Osteoblast (primary cell): Measurements from ENCODE around the gene ECI2. TPM values are rescaled to one million over a fixed set of nuclear protein-coding genes. Genes with fewer than 3 reads are reported as not detected.

ENCODE experiments used
- DNase-seq: peaks from one replicate; pipeline ENCODE4 v3.0.0; 2011; ENCODE audit warnings: low spot score, mixed read lengths; ENCODE audit not compliant: insufficient read length; ENCODE audit errors: missing footprints
- H2AFZ ChIP-seq: 2 replicates; pipeline ENCODE4 v1.6.0; 2011; ENCODE audit warnings: mild to moderate bottlenecking, low read length
- H3K27ac ChIP-seq: 2 replicates; pipeline ENCODE4 v1.5.1; 2011; ENCODE audit warnings: mild to moderate bottlenecking, low read depth, low read length, moderate library complexity
- H3K27me3 ChIP-seq: 2 replicates; pipeline ENCODE4 v1.6.0; 2012; ENCODE audit warnings: mild to moderate bottlenecking, control low read depth, inconsistent platforms, low read length, moderate library complexity; ENCODE audit not compliant: insufficient read depth
- H3K36me3 ChIP-seq: 2 replicates; pipeline ENCODE4 v1.5.1; 2011; ENCODE audit warnings: mild to moderate bottlenecking, low read length, control low read depth, moderate library complexity; ENCODE audit not compliant: insufficient read depth
- H3K4me1 ChIP-seq: 2 replicates; pipeline ENCODE4 v1.5.1; 2011; ENCODE audit warnings: mild to moderate bottlenecking, low read length, control low read depth, moderate library complexity; ENCODE audit not compliant: insufficient read depth
- H3K4me2 ChIP-seq: 2 replicates; pipeline ENCODE4 v1.6.0; 2011; ENCODE audit warnings: mild to moderate bottlenecking, low read length; ENCODE audit not compliant: insufficient read depth
- H3K4me3 ChIP-seq: fragments of 200-600 bp; sonication (generic); 3 replicates; pipeline ENCODE4 v1.5.1; 2012; ENCODE audit warnings: mild to moderate bottlenecking, low read length, inconsistent platforms; ENCODE audit not compliant: insufficient read depth
- H3K79me2 ChIP-seq: 2 replicates; pipeline ENCODE4 v1.6.0; 2012; ENCODE audit warnings: mild to moderate bottlenecking, low read length, control low read depth, inconsistent platforms; ENCODE audit not compliant: insufficient read depth
- H3K9me3 ChIP-seq: 2 replicates; pipeline ENCODE4 v1.5.1; 2011; ENCODE audit warnings: low read depth, low read length, control low read depth
- H4K20me1 ChIP-seq: 2 replicates; pipeline ENCODE4 v1.6.0; 2012; ENCODE audit warnings: mild to moderate bottlenecking, low read length, control low read depth; ENCODE audit not compliant: insufficient read depth
- CTCF ChIP-seq: IDR thresholded peaks from 2 replicates; pipeline ENCODE4 v1.5.1; 2011; ENCODE audit warnings: mild to moderate bottlenecking, low read depth, low read length, moderate library complexity; ENCODE audit errors: extremely low read depth
- total RNA-seq: library from RNA; depleted of rRNA; stranded (reverse); fragments of >200 nt; gene quantifications from 2 replicates; pipeline ENCODE4 v1.2.3, GENCODE V29; 2012

The ECI2 gene
- total RNA-seq, 1 donor, result 76.0 TPM

- no peak overlapping the region for H2AFZ ChIP-seq
- H3K4me1 ChIP-seq, result peaks cover 3% of the 10 kb centered on the region
- H3K27me3 ChIP-seq, result no peaks in the 10 kb centered on the region
- H3K9me3 ChIP-seq, result peaks cover 3% of the 10 kb centered on the region
- H3K27ac ChIP-seq, result no peak overlapping the region
- H3K4me2 ChIP-seq, result no peak overlapping the region
- no peaks in the 10 kb centered on the region for H3K79me2 ChIP-seq
- H3K4me3 ChIP-seq, result no peak overlapping the region
- DNase-seq, result no peak
- H4K20me1 ChIP-seq, result no peaks in the 10 kb centered on the region
- no peaks in the 10 kb centered on the region for H3K36me3 ChIP-seq
- TF ChIP-seq CTCF, result no peak
Measured at GRCh38 chr6:4170297-4170696, 34.9 kb upstream of the ECI2 start.

- Histone ChIP-seq H4K20me1 (no peaks in the 10 kb centered on the region), H3K36me3 (no peaks in the 10 kb centered on the region), H3K79me2 (no peaks in the 10 kb centered on the region), H2AFZ (peak overlapping the region; percentile 1), H3K4me2 (peak overlapping the region; percentile 23), H3K27me3 (no peaks in the 10 kb centered on the region), H3K9me3 (peaks cover 3% of the 10 kb centered on the region), H3K4me3 (no peak overlapping the region), H3K27ac (no peak overlapping the region), H3K4me1 (peaks cover 3% of the 10 kb centered on the region)
- no peak for DNase-seq
- no peak for TF ChIP-seq CTCF
Measured at GRCh38 chr6:4169028-4169789, 33.8 kb upstream of the ECI2 start.

GRCh38 chr6:4167833-4168232 is 32.5 kb upstream of the ECI2 start:
- no peaks in the 10 kb centered on the region for H3K79me2 ChIP-seq
- H2AFZ ChIP-seq, result no peak overlapping the region
- no peak overlapping the region for H3K4me3 ChIP-seq
- no peak overlapping the region for H3K27ac ChIP-seq
- H3K36me3 ChIP-seq, result no peaks in the 10 kb centered on the region
- peaks cover 2% of the 10 kb centered on the region for H3K27me3 ChIP-seq
- no peaks in the 10 kb centered on the region for H4K20me1 ChIP-seq
- H3K9me3 ChIP-seq, result peaks cover 3% of the 10 kb centered on the region
- peaks cover 3% of the 10 kb centered on the region for H3K4me1 ChIP-seq
- no peak overlapping the region for H3K4me2 ChIP-seq
- no peak for TF ChIP-seq CTCF
- no peak for DNase-seq

- H3K9me3 ChIP-seq, result peaks cover 3% of the 10 kb centered on the region
- no peak overlapping the region for H3K4me3 ChIP-seq
- no peak for TF ChIP-seq CTCF
- no peaks in the 10 kb centered on the region for H3K36me3 ChIP-seq
- H4K20me1 ChIP-seq, result no peaks in the 10 kb centered on the region
- no peak overlapping the region for H3K27ac ChIP-seq
- peaks cover 3% of the 10 kb centered on the region for H3K4me1 ChIP-seq
- H3K27me3 ChIP-seq, result peaks cover 2% of the 10 kb centered on the region
- H2AFZ ChIP-seq, result no peak overlapping the region
- H3K4me2 ChIP-seq, result no peak overlapping the region
- H3K79me2 ChIP-seq, result no peaks in the 10 kb centered on the region
- DNase-seq, result no peak
Measured at GRCh38 chr6:4167123-4167522, 31.7 kb upstream of the ECI2 start.
